Neural cell (in vitro differentiated cells): ENCODE results near the gene CBX8. TPM values are rescaled to one million over a fixed set of nuclear protein-coding genes. Genes with fewer than 3 reads are reported as not detected.

Experiments used
- H2AFZ ChIP-seq: fragments of 200-600, 300-800 bp; sonication (generic), shearing (Covaris generic); 2 replicates; pipeline ENCODE4 v1.6.0; 2014; ENCODE audit warnings: low read depth, mild to moderate bottlenecking, antibody characterized with exemption, low read length, moderate library complexity
- H3F3A ChIP-seq: fragments of 200-600 bp; shearing (Covaris generic); 2 replicates; pipeline ENCODE4 v1.6.1; 2016; ENCODE audit warnings: mild to moderate bottlenecking, moderate library complexity, mixed read lengths, antibody characterized with exemption, low read length; ENCODE audit not compliant: insufficient read depth, poor library complexity, severe bottlenecking
- H3K27ac ChIP-seq: fragments of 200-600, 300-800 bp; sonication (generic), shearing (Covaris generic); 2 replicates; pipeline ENCODE4 v1.5.1; 2014; ENCODE audit warnings: mild to moderate bottlenecking, low read length, moderate library complexity
- H3K27me3 ChIP-seq: fragments of 300-800, 200-600 bp; sonication (generic), shearing (Covaris generic); 2 replicates; pipeline ENCODE4 v1.6.0; 2014; ENCODE audit warnings: mild to moderate bottlenecking, low read depth, low read length, moderate library complexity; ENCODE audit not compliant: insufficient read depth
- H3K36me3 ChIP-seq: fragments of 300-800, 200-600 bp; sonication (generic), shearing (Covaris generic); 2 replicates; pipeline ENCODE4 v1.5.1; 2014; ENCODE audit warnings: mild to moderate bottlenecking, antibody characterized with exemption, low read length, moderate library complexity; ENCODE audit not compliant: insufficient read depth
- H3K4me2 ChIP-seq: fragments of 300-800, 200-600 bp; sonication (generic), shearing (Covaris generic); 2 replicates; pipeline ENCODE4 v1.6.0; 2014; ENCODE audit warnings: mild to moderate bottlenecking, low read length
- H3K4me3 ChIP-seq: fragments of 300-800, 200-600 bp; sonication (generic), shearing (Covaris generic); 2 replicates; pipeline ENCODE4 v1.5.1; 2014; ENCODE audit warnings: mild to moderate bottlenecking, low read length, moderate library complexity
- H3K79me2 ChIP-seq: fragments of 200-600 bp; shearing (Covaris generic); replicated peaks from 2 replicates; pipeline ENCODE4 v1.6.0; 2014; ENCODE audit warnings: mild to moderate bottlenecking, low read length, moderate library complexity; ENCODE audit not compliant: insufficient read depth
- H3K9ac ChIP-seq: fragments of 300-800, 200-600 bp; sonication (generic), shearing (Covaris generic); 2 replicates; pipeline ENCODE4 v1.6.1; 2016; ENCODE audit warnings: mild to moderate bottlenecking, low read length, mixed read lengths
- H3K9me2 ChIP-seq: fragments of 200-600 bp; shearing (Covaris generic); 2 replicates; pipeline ENCODE4 v1.6.1; 2016; ENCODE audit warnings: mild to moderate bottlenecking, low read length, mixed read lengths; ENCODE audit not compliant: insufficient read depth
- H3K9me3 ChIP-seq: fragments of 200-600, 300-800 bp; sonication (generic), shearing (Covaris generic); 2 replicates; pipeline ENCODE4 v1.6.1; 2016; ENCODE audit warnings: mild to moderate bottlenecking, mixed run types, low read length, moderate library complexity, mixed read lengths
- H4K20me1 ChIP-seq: fragments of 200-600 bp; shearing (Covaris generic); 2 replicates; pipeline ENCODE4 v1.6.1; 2016; ENCODE audit warnings: mild to moderate bottlenecking, mixed run types; ENCODE audit not compliant: insufficient read depth
- EP300 ChIP-seq: fragments of 450-650 bp; conservative IDR thresholded peaks from 2 replicates; pipeline ENCODE4 v1.6.1; 2014; ENCODE audit warnings: antibody characterized with exemption, mild to moderate bottlenecking, moderate library complexity; ENCODE audit not compliant: poor library complexity, severe bottlenecking
- EZH2 ChIP-seq: fragments of 200-600, 300-800 bp; shearing (Covaris generic), sonication (generic); IDR thresholded peaks from 2 replicates; pipeline ENCODE4 v1.6.1; 2014; ENCODE audit warnings: antibody characterized with exemption, low read length, borderline replicate concordance, mild to moderate bottlenecking; ENCODE audit not compliant: insufficient read depth, poor library complexity, severe bottlenecking
- MXI1 ChIP-seq: fragments of 450-650 bp; conservative IDR thresholded peaks from 2 replicates; pipeline ENCODE4 v1.6.1; 2014; ENCODE audit warnings: antibody characterized with exemption, mild to moderate bottlenecking; ENCODE audit not compliant: poor library complexity, severe bottlenecking
- POLR2AphosphoS5 ChIP-seq: IDR thresholded peaks from 2 replicates; pipeline ENCODE4 v1.6.1; 2012
- RAD21 ChIP-seq: fragments of 450-650 bp; conservative IDR thresholded peaks from 2 replicates; pipeline ENCODE4 v1.6.1; 2014; ENCODE audit warnings: antibody characterized with exemption, mild to moderate bottlenecking, moderate library complexity
- SMC3 ChIP-seq: fragments of 450-650 bp; conservative IDR thresholded peaks from 2 replicates; pipeline ENCODE4 v1.6.1; 2014; ENCODE audit warnings: antibody characterized with exemption, mild to moderate bottlenecking, moderate library complexity; ENCODE audit not compliant: poor library complexity
- TAF1 ChIP-seq: IDR thresholded peaks from 2 replicates; pipeline ENCODE4 v1.6.1; 2012; ENCODE audit warnings: low read depth
- polyA plus RNA-seq: library from polyadenylated mRNA; depleted of rRNA; stranded (reverse); fragments of >200 nt; gene quantifications from 2 replicates; pipeline ENCODE4 v1.2.3, GENCODE V29; 2014
- TF ChIP-seq, protein P1 (sequence below): fragments of 450-650 bp; IDR thresholded peaks from 2 replicates; pipeline ENCODE4 v1.5.1; 2014; ENCODE audit warnings: antibody characterized with exemption, mild to moderate bottlenecking, moderate library complexity; ENCODE audit not compliant: poor library complexity, severe bottlenecking
- TF ChIP-seq, protein P2 (sequence below): IDR thresholded peaks from 2 replicates; pipeline ENCODE4 v1.6.1; 2012; ENCODE audit warnings: borderline replicate concordance

The CBX8 gene
- polyA plus RNA-seq, 1 donor from 2014 or later: 15.4 TPM

DNA sequence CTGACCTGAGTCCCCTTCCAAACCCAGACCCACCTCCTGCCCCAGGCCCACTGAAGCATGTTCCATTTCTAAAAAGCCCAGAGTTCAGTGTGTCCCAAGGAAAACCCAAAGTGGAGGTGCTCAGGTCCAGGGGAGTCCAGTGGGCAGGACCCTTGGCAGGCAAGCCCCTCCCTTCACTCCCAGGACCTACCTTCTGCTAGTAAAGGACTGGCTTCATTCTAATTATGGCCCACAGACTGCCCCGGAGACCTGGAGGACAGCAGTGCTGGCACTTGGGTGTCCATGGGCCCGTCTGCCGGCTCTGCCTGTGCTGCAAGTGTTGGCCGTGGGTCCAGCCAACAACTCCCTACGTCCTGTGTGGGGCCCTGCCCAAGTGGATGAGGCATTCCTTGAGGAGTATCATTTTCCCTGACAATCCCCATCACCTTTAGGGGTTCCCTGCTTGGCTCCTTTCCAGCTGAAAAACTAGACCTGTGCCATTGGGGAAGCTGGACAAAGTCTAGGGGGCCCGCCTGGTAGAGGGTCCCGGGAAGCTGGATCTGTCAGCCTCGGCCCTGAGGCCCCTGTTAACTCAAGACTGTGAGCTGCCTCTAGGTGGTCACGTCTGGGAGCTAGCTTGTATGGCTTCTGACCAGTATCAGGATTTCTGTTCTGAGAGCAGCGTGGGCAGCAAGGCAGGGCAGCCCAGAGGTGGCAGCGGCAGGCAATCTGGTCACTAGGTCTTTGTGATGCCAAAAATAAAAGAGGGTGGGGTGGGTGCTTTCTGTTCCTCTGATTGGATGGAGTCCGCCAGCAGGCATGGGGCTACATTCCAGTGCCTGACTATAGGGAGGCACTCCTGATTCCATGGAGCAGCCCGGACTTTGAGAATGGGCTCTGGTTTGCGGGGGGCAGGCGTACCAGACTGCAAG, 10.7 kb downstream of the CBX8 start:
- Histone ChIP-seq H3K9me2 (no peaks in the 10 kb centered on the region), H3K27ac (no peak overlapping the region), H3K4me3 (no peak overlapping the region), H3K9me3 (no peaks in the 10 kb centered on the region), H3K79me2 (no peaks in the 10 kb centered on the region), H3K9ac (no peak overlapping the region), H3K27me3 (peaks cover 24% of the 10 kb centered on the region), H2AFZ (no peak overlapping the region), H3F3A (peaks cover 9% of the 10 kb centered on the region), H3K36me3 (no peaks in the 10 kb centered on the region), H4K20me1 (no peaks in the 10 kb centered on the region), H3K4me2 (no peak overlapping the region)
- TF ChIP-seq, protein P1, sequence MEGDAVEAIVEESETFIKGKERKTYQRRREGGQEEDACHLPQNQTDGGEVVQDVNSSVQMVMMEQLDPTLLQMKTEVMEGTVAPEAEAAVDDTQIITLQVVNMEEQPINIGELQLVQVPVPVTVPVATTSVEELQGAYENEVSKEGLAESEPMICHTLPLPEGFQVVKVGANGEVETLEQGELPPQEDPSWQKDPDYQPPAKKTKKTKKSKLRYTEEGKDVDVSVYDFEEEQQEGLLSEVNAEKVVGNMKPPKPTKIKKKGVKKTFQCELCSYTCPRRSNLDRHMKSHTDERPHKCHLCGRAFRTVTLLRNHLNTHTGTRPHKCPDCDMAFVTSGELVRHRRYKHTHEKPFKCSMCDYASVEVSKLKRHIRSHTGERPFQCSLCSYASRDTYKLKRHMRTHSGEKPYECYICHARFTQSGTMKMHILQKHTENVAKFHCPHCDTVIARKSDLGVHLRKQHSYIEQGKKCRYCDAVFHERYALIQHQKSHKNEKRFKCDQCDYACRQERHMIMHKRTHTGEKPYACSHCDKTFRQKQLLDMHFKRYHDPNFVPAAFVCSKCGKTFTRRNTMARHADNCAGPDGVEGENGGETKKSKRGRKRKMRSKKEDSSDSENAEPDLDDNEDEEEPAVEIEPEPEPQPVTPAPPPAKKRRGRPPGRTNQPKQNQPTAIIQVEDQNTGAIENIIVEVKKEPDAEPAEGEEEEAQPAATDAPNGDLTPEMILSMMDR: no peak
- no peak for TF ChIP-seq RAD21
- no peak for TF ChIP-seq EP300
- TF ChIP-seq MXI1: no peak
- TF ChIP-seq SMC3: no peak
- TF ChIP-seq, protein P2, sequence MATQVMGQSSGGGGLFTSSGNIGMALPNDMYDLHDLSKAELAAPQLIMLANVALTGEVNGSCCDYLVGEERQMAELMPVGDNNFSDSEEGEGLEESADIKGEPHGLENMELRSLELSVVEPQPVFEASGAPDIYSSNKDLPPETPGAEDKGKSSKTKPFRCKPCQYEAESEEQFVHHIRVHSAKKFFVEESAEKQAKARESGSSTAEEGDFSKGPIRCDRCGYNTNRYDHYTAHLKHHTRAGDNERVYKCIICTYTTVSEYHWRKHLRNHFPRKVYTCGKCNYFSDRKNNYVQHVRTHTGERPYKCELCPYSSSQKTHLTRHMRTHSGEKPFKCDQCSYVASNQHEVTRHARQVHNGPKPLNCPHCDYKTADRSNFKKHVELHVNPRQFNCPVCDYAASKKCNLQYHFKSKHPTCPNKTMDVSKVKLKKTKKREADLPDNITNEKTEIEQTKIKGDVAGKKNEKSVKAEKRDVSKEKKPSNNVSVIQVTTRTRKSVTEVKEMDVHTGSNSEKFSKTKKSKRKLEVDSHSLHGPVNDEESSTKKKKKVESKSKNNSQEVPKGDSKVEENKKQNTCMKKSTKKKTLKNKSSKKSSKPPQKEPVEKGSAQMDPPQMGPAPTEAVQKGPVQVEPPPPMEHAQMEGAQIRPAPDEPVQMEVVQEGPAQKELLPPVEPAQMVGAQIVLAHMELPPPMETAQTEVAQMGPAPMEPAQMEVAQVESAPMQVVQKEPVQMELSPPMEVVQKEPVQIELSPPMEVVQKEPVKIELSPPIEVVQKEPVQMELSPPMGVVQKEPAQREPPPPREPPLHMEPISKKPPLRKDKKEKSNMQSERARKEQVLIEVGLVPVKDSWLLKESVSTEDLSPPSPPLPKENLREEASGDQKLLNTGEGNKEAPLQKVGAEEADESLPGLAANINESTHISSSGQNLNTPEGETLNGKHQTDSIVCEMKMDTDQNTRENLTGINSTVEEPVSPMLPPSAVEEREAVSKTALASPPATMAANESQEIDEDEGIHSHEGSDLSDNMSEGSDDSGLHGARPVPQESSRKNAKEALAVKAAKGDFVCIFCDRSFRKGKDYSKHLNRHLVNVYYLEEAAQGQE: no peak
- TF ChIP-seq POLR2AphosphoS5: no peak
- no peak for TF ChIP-seq EZH2
- no peak for TF ChIP-seq TAF1

DNA sequence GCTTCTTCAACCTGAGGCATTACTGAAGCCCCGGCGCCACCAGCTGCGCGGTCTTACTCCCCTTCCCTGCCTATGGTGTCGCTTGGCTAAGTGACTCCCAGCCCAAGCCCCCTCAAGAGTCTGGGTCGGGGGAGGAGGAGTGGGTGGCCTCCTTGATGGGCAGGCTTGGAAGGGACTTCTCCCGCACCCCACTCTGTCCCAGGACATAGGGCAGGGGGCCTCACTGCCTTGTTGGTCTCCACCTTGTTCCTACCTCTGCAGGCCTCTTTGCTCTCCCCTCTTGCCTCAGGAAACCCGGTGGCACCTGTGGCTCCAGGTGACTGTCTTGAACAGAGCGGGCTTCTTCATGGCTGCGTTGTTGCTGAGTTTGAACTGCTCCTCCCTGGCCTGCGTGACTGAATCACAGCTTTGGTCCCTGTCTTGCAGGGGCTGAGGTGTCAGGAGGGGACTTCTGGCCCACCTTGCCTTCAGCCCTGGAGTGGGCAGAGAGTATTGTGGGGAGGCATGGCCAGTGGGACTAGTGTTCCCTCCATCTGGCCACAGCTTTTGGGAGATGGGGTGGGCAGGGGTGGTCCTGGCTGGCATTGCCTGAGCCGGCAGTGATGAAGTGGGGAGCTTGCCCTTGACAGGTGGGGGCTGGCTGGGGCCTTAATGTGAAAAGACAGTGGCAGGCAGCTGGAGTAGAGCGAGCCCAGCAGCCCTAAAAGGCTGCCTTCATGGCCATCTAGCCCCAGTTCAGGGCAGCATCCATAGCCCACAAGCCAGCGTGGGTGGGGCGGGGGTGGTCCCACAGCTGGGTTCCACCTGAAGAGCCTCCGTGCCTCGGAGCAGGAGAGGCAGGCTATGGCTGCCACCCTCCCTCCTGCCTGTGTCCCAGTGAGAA, 11.6 kb downstream of the CBX8 start:
- Histone ChIP-seq H3K79me2 (peaks cover 7% of the 10 kb centered on the region), H3K27ac (no peak overlapping the region), H3K4me3 (no peak overlapping the region), H3K4me2 (no peak overlapping the region), H2AFZ (no peak overlapping the region), H3K9me3 (no peaks in the 10 kb centered on the region), H4K20me1 (no peaks in the 10 kb centered on the region), H3F3A (peaks cover 9% of the 10 kb centered on the region), H3K27me3 (peaks cover 15% of the 10 kb centered on the region), H3K36me3 (no peaks in the 10 kb centered on the region), H3K9ac (no peak overlapping the region), H3K9me2 (no peaks in the 10 kb centered on the region)
- TF ChIP-seq EP300 (no peak), RAD21 (no peak), POLR2AphosphoS5 (no peak), SMC3 (no peak), MXI1 (no peak), EZH2 (no peak)
